HepG2 (cell line): ENCODE data around the gene HDHD3. TPM values are rescaled to one million over a fixed set of nuclear protein-coding genes. Genes with fewer than 3 reads are reported as not detected.
A peak's percentile ranks its signal among the peaks of the same experiment; 100 is the strongest.

Experiments
- FLYWCH1 ChIP-seq: sonication (generic); formaldehyde crosslinking; IDR thresholded peaks from 2 replicates; pipeline ENCODE4 v1.8.1; 2023; ENCODE audit warnings: mild to moderate bottlenecking, missing genetic modification reagents
- FOXO4 ChIP-seq: sonication (generic); formaldehyde crosslinking; conservative IDR thresholded peaks from 2 replicates; pipeline ENCODE4 v1.8.1; 2023; ENCODE audit warnings: missing genetic modification reagents
- HNF1B ChIP-seq: sonication (generic); formaldehyde crosslinking; IDR thresholded peaks from 2 replicates; pipeline ENCODE4 v1.5.1; 2020; ENCODE audit warnings: mild to moderate bottlenecking, moderate library complexity, missing genetic modification reagents
- HNRNPL ChIP-seq: fragments of 200-400 bp; formaldehyde crosslinking; IDR thresholded peaks from 2 replicates; pipeline ENCODE4 v1.6.1; 2017; ENCODE audit warnings: mild to moderate bottlenecking, low read depth, low read length
- IKZF4 ChIP-seq: sonication (generic); formaldehyde crosslinking; IDR thresholded peaks from 2 replicates; pipeline ENCODE4 v1.5.1; 2020; ENCODE audit warnings: borderline replicate concordance, mild to moderate bottlenecking, low read depth, missing genetic modification reagents; ENCODE audit errors: not compliant biosample characterization
- MAFK ChIP-seq, 2 experiments: IDR thresholded peaks in 1 of 2; conservative IDR thresholded peaks in 1 of 2; 2 replicates each; pipeline ENCODE4 v1.6.1; 2011; ENCODE audit warnings: improper control_type of control experiment in 2 of 2, low read length in 2 of 2
- RNF219 ChIP-seq: sonication (generic); formaldehyde crosslinking; IDR thresholded peaks from 2 replicates; pipeline ENCODE4 v1.5.0; 2020; ENCODE audit warnings: mild to moderate bottlenecking, missing genetic modification reagents
- SIN3B ChIP-seq: fragments of 150-350 bp; IDR thresholded peaks from 2 replicates; pipeline ENCODE4 v1.6.1; 2014; ENCODE audit warnings: low read length
- SMAD1 ChIP-seq: sonication (generic); formaldehyde crosslinking; IDR thresholded peaks from 2 replicates; pipeline ENCODE4 v1.4.0; 2020; ENCODE audit warnings: missing genetic modification reagents, low read depth, mild to moderate bottlenecking, borderline replicate concordance
- SP2 ChIP-seq: sonication (generic); formaldehyde crosslinking; IDR thresholded peaks from 2 replicates; pipeline ENCODE4 v1.5.1; 2020; ENCODE audit warnings: mild to moderate bottlenecking, missing genetic modification reagents
- TAF15 ChIP-seq: fragments of 200-400 bp; formaldehyde crosslinking; IDR thresholded peaks from one replicate; pipeline ENCODE4 v1.6.1; 2018; ENCODE audit warnings: mild to moderate bottlenecking, low read depth, low read length; ENCODE audit not compliant: poor library complexity, severe bottlenecking
- ZBTB44 ChIP-seq: sonication (generic); formaldehyde crosslinking; IDR thresholded peaks from 2 replicates; pipeline ENCODE4 v1.4.0; 2020; ENCODE audit warnings: missing genetic modification reagents
- ZBTB7B ChIP-seq: sonication (generic); formaldehyde crosslinking; IDR thresholded peaks from 2 replicates; pipeline ENCODE4 v1.4.0; 2020; ENCODE audit warnings: missing genetic modification reagents
- ZFX ChIP-seq: sonication (generic); formaldehyde crosslinking; IDR thresholded peaks from 2 replicates; pipeline ENCODE4 v1.4.0; 2020; ENCODE audit warnings: mild to moderate bottlenecking, low read depth, missing genetic modification reagents, moderate library complexity
- ZNF3 ChIP-seq: IDR thresholded peaks from 2 replicates; pipeline ENCODE4 v1.7.0; 2017; ENCODE audit warnings: inconsistent platforms
- ZNF530 ChIP-seq: sonication (generic); formaldehyde crosslinking; IDR thresholded peaks from 2 replicates; pipeline ENCODE4 v1.5.0; 2020; ENCODE audit warnings: low read depth, mild to moderate bottlenecking, missing genetic modification reagents
- polyA plus RNA-seq, 8 experiments: library from polyadenylated mRNA; depleted of rRNA in 3 of 8; stranded (reverse) in 7 of 8; unstranded in 1 of 8; fragments of >200 nt; fragmentation: Illumina TruSeq in 4 of 8; extraction: Trizol in 4 of 8; gene quantifications; 2 replicates each; pipeline versions ENCODE4 v1.2.1 to v1.2.3, GENCODE V29; 2011 to 2016; ENCODE audit warnings: low read depth in 4 of 8, missing spikeins in 1 of 8, mixed read lengths in 1 of 8; ENCODE audit not compliant: insufficient read depth in 1 of 8
- total RNA-seq, 5 experiments: library from RNA; depleted of rRNA; stranded (reverse); fragments of >200 nt; fragmentation: Illumina TruSeq; extraction: Trizol; gene quantifications; 2 replicates each; pipeline ENCODE4 v1.2.3, GENCODE V29; 2016; ENCODE audit warnings: low read depth in 1 of 5
- TF ChIP-seq, protein P1 (sequence below): fragments of 450-650 bp; IDR thresholded peaks from 2 replicates; pipeline ENCODE4 v1.6.1; 2016
- TF ChIP-seq, protein P2 (sequence below): sonication (generic); formaldehyde crosslinking; IDR thresholded peaks from 2 replicates; pipeline ENCODE4 v1.4.0; 2020; ENCODE audit warnings: missing genetic modification reagents

Gene HDHD3
- total and polyA plus RNA-seq, 2 of the 13 experiments (the other 11 are each of a cell fraction or from before 2014, with no cell fraction given) = 23.1 to 38.5 TPM

DNA sequence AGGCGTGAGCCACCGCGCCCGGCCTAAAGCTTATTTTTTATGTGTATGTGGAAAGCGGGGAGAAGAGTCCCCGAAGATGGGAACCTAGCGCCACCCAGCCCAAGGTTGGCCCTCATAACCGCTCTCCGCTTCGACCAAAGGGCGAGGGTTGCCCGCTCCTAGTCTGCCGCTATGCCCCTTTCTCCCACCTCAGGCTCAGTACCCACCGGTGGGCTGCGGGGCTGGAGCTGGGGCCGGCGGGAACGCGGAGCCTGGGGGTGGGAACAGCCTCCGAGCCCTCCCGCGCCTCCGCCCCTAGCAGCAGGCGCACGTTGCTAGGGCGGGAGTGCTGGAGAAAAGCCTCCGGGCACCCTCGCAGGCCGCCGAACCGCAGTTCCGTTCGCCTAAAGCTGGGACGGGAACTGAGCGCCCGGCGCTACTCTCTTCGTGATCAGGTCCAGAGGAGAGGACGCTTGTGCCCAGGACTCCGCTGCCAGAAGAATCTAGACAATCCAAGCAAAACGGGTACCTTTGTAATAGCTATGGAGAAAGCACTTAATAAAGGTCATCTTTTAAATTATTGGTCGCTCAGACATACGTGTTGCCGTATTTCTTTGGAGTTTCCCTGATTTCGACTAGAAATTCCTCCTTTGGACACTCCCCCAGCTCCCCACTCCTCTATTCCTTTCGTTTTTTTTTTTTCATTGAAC, 36.6 kb downstream of the HDHD3 start, which contains the start of gene WDR31 (continued):
- TF ChIP-seq, protein P1, sequence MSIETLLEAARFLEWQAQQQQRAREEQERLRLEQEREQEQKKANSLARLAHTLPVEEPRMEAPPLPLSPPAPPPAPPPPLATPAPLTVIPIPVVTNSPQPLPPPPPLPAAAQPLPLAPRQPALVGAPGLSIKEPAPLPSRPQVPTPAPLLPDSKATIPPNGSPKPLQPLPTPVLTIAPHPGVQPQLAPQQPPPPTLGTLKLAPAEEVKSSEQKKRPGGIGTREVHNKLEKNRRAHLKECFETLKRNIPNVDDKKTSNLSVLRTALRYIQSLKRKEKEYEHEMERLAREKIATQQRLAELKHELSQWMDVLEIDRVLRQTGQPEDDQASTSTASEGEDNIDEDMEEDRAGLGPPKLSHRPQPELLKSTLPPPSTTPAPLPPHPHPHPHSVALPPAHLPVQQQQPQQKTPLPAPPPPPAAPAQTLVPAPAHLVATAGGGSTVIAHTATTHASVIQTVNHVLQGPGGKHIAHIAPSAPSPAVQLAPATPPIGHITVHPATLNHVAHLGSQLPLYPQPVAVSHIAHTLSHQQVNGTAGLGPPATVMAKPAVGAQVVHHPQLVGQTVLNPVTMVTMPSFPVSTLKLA = 0 out of 2 replicates have a peak, but pooled peaks have one; percentile 10
- TF ChIP-seq SMAD1 (CRISPR knock-in tag) (peak; percentile 41; the same call in 1 of the 2 replicates), SP2 (CRISPR knock-in tag) (0 out of 2 replicates have a peak, but pooled peaks have one; percentile 26), SIN3B (peak; percentile 83), HNRNPL (peak; percentile 68; the same call in 1 of the 2 replicates), ZBTB44 (CRISPR knock-in tag) (0 out of 2 replicates have a peak, but pooled peaks have one; percentile 60), FLYWCH1 (CRISPR knock-in tag) (no peak), ZNF530 (CRISPR knock-in tag) (no peak), FOXO4 (CRISPR knock-in tag) (no peak), MAFK (conservative IDR thresholded peaks at IDR 0.05 in 1 of 2, IDR thresholded peaks at IDR 0.05 in 1 of 2; ENCODE audit: low read length in 2 of 2) (peak in 1 of 2 experiments; percentile 82; a peak in 2 of 4 replicates), IKZF4 (CRISPR knock-in tag) (peak; percentile 67), HNF1B (CRISPR knock-in tag) (peak; percentile 78), ZFX (CRISPR knock-in tag) (peak; percentile 90), RNF219 (CRISPR knock-in tag) (no peak), ZBTB7B (CRISPR knock-in tag) (peak; percentile 98), TAF15 (peak; percentile 39), ZNF3 (CRISPR knock-in tag) (no peak)
- TF ChIP-seq, protein P2, sequence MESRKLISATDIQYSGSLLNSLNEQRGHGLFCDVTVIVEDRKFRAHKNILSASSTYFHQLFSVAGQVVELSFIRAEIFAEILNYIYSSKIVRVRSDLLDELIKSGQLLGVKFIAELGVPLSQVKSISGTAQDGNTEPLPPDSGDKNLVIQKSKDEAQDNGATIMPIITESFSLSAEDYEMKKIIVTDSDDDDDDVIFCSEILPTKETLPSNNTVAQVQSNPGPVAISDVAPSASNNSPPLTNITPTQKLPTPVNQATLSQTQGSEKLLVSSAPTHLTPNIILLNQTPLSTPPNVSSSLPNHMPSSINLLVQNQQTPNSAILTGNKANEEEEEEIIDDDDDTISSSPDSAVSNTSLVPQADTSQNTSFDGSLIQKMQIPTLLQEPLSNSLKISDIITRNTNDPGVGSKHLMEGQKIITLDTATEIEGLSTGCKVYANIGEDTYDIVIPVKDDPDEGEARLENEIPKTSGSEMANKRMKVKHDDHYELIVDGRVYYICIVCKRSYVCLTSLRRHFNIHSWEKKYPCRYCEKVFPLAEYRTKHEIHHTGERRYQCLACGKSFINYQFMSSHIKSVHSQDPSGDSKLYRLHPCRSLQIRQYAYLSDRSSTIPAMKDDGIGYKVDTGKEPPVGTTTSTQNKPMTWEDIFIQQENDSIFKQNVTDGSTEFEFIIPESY (CRISPR knock-in tag) = peak; percentile 33; the same call in 1 of the 2 replicates
